CD4-positive, alpha-beta T cell treated with Interleukin-2 at 100 ng/mL for 4 hours (primary cell): ENCODE measurements around the gene DAZAP1.
A peak's percentile ranks its signal among the peaks of the same experiment; 100 is the strongest.

Experiments used
- DNase-seq: peaks from one replicate; pipeline ENCODE4 v3.0.0-alpha.2; 2020; ENCODE audit warnings: low spot score

Gene DAZAP1

DNA sequence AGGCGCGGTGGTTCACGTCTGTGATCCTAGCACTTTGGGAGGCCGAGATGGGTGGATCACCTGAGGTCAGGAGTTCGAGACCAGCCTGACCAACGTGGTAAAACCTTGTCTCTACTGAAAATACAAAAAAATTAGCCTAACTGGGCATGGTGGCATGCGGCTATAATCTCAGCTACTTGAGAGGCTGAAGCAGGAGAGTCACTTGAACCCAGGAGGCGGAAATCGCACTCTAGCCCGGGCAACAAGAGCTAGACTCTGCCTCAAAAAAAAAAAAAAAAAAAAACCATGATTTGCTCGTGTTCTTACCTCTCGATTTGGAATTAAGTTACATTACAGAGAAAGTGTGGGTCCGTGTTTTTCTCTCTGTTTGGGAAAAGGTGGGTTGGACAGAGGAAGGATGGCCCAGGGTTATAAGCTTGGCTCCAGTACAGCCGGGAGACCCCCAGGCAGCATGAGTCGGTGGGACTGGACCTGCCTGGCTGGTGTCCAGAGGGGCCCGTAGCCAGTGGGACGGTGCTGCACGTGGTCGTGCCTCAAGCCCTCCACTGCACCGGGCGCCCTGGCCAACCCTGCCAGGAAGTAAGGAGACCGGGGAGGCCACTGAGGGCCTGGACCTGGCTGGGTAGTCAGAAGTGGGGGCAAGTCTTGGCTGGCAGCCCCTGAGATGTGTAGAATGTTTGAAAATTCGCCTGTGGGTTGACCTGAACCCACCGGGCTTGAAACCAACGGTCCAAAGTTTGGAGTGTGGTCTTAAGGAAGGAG lies 34.5 kb downstream of the DAZAP1 start:
- no peak for DNase-seq

DNA sequence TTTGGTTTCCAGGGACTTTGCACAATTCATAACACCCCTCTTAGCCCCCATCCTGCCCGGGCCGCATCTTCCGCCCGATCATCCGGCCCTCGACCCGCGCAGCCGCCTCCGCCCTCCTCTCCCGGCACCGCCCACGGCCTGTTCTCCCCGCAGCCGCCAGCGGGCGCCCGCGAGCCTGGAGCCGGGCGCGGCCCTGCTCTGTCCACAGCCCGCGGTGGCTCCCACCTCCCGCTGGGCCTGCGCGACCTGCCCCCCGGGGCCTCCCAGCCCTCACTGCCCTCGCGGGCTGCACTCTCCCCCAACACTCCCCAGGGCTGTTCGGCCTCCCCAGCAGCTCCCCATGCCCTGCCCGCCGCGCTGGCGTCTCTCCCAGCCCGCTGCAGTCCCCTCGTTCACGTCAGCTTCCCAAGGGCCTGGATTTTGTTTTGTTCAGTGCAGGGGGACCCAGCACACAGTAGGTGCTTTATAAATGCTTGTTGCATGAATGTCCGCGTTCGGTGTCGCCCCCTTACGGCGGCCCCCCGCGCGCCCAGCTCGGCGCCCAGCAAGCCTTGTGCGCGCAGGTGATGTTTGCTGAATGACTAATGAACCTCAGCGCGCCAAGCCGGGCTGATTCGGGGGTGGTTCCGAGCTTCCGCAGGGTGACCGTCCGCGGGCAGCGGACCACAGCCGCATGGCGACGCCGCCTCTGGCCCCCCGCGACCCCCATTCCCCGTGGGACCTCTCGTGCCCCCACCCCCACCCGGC lies 38.0 kb downstream of the DAZAP1 start:
- peak; percentile 77 for DNase-seq

DNA sequence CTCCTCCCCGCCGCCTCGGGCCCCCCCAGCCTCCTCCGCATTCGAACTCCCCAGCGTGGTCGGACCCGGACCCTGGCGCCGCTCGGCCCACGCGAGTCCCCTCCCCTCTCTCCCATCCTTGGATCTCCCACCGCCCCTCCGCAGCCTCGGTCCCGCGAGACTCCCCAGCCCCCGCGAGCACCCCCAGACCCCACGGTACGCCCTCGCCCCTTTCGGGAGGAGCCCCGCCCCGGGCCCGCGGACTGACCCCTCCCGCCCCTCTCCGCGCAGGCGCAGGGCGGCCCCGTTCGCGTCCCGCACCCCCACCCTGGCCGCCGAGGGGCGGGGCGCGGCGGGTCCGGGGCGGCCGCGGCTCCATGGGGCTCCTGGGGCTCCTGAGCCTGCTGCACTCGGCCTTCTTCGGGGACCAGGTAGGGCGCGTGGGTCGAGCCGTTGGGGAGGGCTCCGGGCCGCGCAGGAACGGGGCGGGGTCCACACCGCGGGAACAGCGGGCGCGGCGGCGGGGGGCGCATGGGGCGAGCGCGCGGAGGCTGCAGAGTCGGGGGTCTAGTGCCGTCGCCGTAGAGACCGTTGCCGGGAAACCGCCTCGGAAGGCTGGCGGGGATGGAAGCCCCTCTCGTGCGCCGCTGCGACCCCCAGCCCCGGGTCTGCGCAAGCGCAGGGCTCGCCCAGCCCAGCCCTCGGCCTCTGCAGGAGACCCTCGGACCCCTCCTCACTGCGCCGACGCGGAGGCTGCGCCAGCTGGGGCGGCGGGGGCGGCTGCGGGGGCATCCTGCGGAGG lies 38.7 kb downstream of the DAZAP1 start:
- no peak for DNase-seq

DNA sequence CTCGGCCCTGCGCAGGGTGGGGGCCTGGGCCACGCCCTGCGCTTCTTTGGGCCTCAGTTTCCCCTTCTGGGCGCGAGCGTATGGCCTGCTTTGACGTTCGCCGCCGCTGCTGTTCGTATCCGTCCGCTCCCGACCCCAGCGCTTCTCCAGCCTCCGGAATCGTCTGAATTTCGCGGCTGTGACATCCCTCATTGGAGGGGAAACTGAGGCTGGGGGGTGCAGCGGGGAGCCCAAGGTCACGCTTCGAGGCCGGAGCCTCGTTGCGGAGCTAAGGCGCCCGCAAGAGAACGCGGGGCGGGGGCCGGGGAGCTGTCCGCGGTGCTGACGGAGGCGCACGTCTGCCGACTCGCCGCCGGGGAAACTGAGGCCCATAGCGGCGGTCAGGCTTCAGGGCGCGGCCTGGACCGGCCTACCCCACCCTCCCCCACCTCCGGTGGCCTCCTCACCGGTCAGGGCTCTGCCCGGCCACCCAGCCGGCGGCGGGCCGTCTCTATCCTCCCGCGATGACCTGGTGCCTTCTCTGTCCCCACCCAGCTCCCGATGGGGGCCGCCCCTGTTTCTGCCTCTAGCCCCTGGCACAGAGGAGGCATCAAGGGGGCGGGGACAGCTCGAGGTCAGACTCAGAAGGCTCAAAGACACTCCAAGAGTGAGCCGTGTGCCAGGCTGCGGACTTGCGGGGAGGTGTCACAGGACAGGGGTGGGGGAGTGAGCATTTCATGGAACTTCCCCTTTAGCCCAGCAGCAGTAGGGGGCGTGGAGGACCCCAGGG lies 39.5 kb downstream of the DAZAP1 start:
- no peak for DNase-seq

DNA sequence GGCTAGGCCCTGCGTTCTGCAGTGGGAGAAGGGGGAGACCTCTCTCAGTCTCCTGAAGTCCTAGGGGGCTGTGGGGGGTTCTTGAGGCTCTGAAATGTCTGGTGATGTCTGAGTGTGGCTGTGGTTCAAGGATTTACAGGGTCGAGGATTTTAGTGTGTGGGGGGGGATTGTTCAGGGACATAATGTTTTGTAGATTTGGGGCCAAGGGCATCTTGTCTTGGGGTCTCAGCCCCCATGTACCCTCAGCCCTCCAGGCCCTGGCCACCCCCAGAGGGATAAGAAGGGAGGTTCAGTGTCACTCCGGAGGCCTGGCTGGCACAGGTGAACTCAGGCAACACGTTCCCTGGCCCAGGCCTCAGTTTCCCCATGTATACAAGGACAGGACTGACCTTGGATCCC lies 40.1 kb downstream of the DAZAP1 start:
- DNase-seq, result no peak

DNA sequence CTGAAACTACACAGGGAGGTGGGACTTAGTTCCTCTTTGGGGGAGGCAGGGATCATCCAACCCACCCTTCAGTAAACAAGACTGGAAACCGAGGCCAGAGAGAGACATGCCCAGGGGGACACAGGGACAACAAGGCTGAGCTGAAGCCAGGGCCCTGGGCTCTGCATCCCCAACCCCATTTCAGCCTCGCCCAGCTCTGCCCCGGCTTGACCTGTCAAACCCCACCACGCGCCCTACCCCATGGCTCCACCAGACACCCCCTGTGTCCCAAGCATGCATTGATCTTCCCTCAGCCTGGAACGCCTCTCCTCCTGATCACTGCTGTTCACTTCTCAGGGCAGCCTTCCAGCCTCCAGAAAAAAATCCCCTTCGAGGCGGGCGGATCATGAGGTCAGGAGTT lies 40.6 kb downstream of the DAZAP1 start:
- DNase-seq, result no peak

DNA sequence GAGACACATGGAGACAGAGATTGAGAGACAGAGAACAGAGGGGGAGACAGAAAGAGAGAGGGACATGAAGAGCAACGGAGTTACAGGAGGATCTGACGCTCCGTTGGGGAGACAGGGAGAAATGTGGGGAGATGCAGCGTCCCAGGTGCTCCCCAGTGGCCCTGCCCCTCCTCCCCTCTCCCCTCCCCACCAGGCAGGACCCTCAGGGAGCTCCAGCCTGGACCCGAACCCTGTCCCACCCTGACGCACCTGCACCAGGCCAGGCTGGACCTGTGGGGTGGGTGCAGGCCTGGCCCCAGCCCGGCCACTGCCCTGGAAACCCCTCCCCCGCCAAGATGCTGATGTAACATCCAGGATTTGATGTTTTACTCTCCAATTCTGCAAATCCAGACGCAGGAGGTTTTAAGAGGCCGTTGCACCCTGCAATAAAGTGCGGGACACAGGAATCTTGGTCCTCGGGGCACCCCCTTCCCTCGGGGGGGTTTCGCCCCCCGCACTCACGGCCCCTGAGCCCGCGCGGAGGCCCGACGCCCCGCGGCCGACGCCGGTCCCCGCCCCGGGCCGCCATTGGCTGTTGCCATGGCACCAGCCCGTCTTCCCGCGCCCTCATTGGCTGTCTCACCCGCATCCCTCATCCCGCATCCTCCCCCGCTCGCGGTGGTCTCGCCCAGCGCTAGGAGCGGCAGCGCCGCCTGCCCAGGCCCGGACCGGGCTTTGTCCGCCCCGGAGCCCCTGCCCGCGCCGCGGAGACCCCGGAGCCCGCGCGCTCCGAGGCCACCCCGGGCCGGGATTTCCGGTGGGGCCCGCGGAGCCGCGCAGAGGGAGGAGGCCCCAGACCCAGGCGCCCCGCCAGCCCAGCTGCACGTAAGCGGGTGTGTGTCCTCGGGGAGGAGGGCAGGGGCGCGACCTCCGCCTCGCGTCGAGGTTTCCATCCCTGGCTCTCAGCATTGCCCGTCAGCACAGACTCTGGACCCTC lies 42.4 kb downstream of the DAZAP1 start, which contains the start of gene APC2:
Gene APC2, plus strand, starts transcription at position 655 of the 976 bp plus-strand sequence. CDS start 2,881 bp downstream, outside the sequence.
- DNase-seq, result no peak

DNA sequence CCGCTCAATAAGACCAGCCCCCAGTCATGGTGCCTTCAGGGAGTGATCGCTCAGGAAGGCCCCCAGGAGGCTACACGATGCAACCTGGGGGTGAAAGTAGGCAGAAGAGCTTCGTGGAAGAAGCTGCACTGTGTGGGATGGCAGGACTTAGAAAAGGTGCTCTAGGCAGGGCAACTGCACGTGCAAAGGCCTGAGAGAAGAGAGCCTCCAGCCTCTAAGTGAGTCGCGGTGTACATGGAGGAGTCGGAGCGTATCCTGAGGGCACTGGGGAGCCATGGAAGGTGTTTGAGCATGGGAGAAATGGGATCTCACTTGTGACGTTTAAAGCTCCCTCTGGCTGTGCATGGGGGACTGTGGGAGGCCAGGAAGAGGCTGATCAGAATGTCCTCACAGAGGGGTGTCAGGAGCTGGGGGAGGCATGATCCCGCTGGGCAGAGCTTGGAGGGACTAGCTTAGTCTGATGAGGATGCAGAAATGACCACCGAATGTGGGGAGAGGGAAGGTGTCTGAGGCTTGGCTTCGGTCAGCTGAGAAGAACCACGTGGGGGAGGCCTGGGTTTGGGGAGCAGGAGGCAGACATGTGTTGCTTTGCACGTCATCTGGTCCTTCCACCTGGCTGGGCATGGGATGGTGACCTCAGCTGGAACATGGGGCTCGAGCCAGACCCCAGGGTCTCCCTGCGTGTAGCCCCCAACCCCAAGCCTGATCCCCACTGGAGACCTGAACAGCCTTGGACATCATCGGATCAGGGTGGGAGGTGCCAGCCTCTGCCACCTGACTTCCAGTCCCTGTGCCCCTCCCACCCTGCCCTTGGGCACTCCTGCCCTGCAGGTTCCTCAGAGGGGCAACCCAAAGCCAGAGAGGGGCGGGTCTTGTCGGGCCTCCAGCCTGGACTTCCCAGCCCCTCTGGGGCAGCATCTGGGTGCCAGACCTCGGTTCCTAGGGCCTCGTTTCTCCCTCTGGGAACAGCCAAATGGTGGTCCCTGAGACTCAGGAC lies 43.6 kb downstream of the DAZAP1 start:
- DNase-seq, result no peak

DNA sequence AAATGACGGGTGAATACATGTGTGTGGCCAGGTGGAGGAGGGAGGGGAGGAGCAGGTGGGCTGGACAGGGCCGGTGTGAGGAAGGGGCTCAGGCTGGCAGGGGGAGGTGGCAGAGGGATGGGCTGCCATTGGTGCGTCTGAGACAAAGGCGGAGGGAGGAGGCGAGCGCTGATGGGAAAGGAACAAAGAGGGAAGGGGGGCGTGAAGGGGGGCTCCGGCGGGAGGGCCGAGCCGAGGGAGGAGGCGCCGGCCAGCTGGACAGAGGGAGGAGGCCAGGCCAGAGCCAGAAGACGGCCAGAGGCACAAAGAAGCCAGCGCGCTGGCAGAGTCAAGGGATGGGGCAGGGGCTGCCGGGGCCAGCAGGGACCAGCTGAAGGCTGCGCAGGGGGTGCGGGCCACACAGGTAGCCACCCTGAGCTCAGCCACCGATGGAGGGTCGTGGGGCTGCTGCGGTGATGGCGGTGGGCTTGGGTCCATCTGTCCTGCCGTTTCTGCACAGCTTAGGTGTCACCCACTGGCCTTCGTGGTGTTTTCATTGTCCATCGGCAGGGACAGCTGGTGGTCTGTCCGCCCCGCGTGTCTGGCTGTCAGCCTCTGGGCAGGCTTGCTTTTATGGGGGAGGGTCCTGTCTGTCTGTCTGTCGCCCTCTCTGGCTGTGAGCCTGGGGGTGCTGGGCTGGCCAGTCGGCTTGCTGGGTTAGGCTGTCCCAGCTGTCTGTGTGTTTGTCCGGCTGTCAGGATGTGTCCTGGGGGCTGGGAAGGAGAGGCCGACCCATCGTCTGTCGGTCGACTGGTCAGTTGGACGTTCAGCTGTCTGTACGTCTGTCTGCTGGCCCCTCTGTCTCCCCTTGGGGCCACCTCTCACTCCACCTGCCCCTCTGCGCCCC lies 44.8 kb downstream of the DAZAP1 start:
- DNase-seq, result no peak

DNA sequence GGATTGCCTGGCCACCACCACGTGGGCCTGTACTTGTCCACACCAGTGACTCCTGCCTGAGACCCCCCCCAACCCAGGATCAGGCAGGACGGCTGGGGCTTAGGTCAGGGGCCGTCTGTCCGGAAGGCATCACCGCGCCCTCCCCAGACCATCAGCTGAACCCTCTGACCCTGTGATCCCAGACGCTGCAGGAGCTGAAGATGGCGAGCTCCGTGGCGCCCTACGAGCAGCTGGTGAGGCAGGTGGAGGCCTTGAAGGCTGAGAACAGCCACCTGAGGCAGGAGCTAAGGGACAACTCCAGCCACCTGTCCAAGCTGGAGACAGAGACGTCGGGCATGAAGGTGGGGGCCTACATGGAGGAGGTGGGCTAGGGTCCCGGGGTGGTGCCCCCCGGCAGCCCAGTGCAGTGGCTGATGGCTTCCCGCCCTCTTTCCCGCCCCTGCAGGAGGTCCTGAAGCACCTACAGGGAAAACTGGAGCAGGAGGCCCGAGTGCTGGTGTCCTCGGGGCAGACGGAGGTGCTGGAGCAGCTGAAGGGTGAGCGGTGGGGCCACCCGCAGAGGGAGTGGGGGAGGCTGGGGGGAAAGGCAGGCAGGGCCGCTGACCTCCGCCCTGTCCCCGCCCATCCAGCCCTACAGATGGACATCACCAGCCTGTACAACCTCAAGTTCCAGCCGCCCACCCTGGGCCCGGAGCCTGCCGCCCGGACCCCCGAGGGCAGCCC lies 45.6 kb downstream of the DAZAP1 start:
- DNase-seq, result no peak

DNA sequence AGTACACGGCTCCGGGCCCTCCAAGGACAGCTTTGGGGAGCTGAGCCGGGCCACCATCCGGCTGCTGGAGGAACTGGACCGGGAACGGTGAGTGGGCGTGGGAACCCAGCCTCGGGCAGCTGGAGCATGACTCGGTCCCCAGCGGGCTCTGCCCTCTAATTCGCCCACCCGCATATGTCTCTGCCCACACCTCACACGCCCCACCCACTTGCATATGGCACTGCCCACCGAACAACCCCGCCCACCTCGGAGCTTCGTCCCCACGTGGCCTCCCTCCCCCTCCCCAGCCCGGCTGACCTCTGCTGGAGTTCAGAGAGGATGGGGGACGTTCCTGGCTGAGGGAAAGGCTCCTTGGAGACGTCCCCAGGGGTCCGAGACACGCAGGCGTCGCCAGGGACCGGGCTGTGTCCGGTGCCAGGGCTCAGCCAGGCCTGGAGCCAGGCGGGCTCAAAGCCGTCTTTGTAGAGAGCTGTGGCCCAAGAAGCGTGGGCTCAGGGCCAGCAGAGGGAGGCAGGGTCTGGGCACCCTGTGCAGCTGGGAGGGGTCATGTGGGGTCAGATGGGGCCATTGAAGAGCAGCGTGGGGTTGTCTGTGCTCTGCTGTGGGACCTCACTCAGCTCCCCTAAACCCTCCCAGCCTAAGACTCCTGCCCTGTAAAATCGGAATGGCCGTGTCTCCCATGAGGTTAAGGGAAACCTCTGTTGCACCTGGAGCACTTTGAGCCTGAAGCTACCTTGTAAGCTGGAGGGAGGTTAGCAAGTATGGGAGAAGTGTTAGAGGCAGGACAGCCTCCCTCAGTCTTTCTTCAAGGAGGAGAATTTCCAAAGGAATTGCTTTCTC lies 46.4 kb downstream of the DAZAP1 start:
- no peak for DNase-seq

DNA sequence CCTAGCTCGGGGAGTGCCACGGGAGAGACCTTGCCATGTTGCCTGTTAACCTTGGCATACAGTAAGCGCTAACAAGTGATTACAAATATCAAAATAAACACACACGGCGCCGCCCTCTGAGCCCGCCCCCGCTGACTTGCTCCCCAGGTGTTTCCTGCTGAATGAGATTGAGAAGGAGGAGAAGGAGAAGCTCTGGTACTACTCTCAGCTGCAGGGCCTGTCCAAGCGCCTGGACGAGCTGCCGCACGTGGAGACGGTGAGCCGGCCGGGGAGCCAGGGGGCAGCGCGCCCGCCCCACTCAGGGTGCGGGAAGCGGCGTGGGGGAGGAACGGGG lies 47.6 kb downstream of the DAZAP1 start:
- DNase-seq, result no peak

DNA sequence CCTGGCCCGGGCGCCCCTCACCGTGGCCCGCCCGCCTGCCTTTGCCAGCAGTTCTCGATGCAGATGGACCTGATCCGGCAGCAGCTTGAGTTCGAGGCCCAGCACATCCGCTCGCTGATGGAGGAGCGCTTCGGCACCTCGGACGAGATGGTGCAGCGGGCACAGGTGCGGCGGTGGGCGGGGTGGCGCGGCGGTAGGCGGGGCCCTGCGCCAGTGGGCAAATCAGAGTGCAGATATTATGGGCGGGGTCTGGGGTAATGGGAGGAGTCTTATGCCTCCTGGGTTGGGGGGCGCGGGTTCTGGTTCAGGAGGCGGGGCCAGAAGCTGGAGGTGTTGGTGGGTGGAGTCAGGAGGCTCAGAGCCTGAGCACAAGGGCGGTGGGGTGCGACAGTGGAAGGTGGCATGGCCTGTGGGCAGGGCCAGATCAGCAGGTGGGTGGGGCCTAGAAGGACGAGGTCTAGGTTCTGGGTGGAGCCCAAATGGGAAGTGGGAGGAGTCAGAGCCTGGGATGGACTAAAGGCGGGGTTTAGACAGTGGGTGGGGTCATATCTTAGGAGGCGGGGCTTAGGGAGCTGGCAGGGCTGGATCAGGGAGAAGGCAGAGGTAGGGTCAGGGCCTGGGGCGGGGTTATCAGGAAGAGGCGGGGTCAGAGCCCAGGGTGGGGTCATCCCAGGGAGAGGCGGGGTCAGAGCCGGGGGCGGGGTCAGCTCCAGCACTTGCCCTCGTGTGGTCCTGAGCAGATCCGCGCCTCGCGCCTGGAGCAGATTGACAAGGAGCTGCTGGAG lies 48.1 kb downstream of the DAZAP1 start:
- peak; percentile 28 for DNase-seq

DNA sequence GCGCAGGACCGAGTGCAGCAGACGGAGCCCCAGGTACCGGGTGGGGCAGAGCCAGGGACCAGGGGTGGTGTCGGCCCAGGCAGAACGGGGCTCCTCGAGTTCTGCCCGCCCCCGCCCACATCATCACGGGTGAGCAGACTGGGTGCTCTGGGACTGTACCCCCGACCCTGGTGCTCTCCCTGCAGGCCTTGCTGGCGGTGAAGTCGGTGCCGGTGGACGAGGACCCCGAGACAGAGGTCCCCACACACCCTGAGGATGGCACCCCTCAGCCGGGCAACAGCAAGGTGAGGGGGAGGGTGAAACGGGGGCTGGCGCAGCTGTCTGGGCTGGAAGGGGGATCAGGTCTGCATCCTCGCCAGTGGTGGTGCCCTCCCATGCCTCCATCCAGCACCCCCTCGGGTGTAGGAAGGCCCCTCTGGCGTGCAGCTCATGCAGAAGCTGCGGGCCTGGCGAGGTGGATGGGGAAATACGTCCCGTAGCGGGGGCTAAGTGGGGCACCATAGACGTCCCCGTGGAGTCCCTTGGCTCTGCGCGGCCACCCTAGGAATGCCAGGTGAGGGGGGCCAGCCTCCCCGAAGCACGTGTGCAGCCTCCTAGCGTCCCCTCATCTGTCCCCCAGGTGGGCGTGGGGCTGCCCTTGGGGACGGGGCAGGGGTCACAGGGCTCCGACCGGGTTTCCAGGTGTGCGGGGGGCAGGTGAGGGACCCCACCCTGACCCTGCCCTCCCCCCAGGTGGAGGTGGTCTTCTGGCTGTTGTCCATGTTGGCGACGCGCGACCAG lies 48.9 kb downstream of the DAZAP1 start:
- no peak for DNase-seq

DNA sequence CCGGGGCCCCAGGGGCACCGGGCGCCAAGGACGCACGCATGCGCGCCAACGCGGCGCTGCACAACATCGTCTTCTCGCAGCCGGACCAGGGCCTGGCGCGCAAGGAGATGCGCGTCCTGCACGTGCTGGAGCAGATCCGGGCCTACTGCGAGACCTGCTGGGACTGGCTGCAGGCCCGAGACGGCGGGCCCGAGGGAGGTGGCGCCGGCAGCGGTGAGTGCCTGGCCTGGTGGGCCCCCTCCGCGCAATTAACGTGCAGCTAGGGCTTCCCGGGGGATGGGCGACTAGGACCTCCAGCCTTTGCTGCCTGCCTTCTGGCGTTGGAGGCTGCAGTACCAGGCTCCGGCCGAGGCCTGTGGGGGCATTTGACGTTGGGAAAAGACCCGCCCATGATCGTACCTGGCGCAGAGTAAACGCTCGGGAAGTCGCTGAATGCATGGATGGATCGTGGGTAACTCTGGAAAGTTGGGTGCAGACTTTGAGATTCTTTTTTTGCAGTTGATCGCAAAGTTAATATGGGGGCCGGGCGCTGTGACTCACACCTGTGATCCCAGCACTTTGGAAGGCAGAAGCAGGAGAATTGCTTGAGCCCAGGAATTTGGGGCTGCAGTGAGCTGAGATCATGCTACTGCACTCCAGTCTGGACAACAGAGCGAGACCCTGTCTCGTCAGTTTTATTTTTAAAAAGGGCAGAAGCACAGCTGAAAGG lies 49.8 kb downstream of the DAZAP1 start:
- DNase-seq, result no peak
